DMS53 (cell line): ENCODE measurements around the gene BPGM.
A peak's percentile ranks its signal among the peaks of the same experiment; 100 is the strongest.
"Not testable (repeated sequence)": the region's sequence is repeated elsewhere in the genome, so short reads cannot be mapped to it uniquely, and the experiment has no call there.

Source experiments
- DNase-seq: peaks from one replicate; lab custom pipeline; 2025; lab: John Stamatoyannopoulos, UW

BPGM gene

DNA sequence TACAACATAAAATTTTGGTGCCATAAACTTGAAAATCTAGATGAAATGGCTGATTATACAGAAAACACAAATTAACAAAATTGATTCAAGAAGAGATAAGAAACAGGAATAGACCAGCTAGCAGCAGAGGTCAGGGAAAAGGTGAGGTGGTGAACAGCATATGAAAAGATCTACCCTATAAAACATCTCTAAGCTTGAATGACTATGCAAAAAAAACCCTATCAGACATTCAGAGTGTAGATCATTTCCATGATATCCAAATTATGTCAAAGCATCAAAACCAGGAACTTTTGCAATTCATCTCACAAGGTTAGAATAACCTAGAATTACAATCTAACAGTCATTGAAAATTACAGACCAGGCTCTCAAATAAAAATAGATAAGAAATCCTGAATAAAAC lies 14.6 kb upstream of the BPGM start:
- no peak for DNase-seq

DNA sequence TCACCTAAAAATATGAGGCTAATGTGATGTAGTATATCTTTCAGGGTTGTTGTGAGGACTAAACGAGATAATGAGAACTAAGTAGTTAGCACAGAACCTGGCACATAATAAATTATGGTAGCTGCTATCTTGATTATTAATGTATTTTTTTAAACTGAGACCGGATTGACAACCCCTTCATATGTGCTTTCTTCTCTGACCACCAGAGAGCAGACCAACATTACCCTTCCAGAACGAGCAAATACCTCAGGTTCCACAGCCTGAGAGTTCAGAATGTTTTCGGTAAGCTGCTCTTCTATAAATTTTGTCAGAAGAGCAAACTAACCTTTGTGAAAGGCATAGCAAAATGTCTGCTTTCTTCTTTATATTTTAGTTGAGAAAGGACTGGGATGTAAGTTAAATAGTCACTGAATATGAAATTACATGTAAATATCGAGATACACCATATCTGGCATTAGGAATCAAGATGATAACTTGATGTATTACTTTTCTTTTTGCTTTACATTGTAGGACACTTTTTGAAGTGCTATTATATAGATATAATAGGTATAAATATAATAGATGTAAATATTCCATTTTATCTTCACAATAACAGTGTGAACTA lies 13.6 kb upstream of the BPGM start:
- DNase-seq, result peak; percentile 86

DNA sequence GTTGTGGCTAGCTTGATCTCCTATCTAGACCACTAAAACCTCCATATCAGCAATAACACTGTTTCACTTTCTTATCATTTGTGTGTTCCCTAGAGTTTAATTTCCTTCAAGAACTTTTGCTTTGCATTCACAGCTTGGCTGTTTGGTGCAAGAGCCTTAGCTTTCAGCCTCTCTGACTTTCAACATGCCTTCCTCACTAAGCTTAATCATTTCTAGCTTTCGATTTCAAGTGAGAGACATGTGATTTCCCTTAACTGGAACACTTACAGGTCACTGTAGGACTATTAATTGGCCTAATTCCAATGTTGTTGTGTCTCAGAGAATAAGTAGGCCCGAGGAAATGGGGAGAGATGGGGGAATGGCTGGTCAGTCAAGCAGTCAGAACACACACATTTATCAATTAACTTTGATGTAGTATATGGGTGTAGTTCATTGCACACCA lies 10.6 kb upstream of the BPGM start:
- peak; percentile 17 for DNase-seq

DNA sequence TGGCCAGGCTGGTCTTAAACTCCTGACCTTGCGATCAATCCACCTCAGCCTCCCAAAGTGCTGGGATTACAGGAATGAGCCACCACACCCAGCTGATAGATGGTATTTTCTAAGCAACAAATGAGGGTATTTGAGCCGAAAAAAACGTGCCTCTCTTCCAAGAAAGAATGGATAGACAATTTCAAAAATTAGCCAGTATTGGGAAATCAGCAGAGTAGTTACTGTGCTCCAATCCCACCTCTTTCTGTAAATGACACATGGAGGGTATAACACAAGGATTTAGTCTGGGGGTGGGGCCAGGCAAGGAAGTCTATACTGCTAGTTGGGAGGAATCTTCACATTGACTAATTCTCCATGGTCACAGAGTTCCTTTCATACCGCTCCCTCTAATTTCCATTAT lies 9.2 kb upstream of the BPGM start:
- no peak for DNase-seq

DNA sequence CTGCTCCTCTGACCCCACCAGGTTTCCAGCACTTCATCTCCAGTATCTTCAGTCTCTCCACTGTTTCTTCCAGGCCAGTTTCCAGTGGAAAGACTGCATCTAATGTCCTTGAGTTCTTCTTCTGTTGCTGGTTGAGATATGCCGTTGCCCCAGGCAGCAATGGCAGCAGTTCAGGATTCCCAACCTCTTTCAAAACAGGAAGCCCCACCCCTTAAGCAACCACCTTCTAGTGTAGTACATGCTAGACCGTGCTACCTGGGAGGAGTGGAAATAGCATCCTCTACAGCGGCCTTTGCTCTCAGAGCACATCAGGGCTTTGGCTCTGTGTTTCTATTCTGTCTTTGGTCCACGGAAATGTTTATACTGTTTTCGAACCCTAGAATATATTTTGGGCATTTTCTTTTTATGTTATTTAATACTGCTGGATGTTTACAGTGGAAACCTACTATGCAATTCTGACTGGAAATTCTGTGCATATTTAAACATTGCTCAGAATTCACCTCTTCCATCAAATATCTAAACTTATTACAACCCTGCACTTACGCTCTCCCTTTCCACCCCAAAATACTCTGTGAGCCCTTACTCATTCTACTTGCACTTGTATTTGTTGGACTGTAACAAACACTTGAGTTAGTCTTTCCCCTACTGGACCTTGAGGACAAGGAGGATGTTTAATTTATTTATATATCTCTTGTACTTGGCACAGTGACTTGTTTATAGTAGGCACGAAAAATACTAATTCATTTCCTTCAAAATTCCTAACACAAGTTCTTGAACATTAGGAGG lies 8.5 kb upstream of the BPGM start:
- no peak for DNase-seq

DNA sequence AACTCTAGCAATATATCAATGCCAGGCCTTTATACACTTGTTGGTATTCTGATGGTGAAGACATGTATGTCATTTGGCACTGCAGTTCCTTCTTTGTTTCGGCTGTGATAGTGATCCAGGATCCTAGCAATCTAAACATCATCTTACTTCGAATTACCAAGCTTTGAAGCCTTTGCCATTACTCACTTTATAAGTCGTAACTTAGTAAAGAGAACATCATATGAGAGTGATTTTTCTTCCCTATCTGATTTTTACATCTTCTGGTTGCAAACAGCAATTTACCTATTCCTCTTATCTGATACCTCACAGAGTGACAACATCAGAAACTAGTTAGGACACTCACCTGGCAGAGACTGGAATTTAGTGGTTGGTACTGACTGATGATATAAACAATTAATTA lies 7.6 kb upstream of the BPGM start:
- DNase-seq, result no peak

DNA sequence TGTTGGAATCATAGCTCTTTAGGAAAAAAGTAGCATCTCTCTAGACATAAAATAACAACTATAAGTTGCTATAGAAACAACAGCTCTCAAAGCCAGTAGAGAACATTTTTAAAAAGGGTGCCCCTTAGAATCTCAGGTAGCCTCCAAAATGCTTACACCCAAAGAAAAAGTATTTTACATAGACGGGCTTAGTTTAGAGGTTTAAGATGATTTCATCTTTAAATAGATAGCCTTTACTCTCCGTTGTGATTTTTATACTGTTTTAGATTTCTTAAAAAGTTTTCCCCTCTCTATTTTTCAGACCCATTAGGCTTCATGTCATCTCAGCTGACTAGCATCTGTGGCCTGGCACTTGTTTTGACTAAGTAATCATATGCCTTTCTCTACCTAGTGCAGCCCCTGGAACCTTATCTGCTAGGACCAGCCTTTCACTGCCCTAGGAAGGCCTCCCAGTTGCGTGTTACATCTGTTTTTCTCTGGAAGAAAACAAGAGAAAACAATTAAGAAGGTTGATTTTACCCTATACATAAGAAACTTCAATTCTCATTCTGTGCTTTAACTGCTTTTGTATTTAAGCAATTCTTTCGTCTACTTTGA lies 6.9 kb upstream of the BPGM start:
- no peak for DNase-seq

DNA sequence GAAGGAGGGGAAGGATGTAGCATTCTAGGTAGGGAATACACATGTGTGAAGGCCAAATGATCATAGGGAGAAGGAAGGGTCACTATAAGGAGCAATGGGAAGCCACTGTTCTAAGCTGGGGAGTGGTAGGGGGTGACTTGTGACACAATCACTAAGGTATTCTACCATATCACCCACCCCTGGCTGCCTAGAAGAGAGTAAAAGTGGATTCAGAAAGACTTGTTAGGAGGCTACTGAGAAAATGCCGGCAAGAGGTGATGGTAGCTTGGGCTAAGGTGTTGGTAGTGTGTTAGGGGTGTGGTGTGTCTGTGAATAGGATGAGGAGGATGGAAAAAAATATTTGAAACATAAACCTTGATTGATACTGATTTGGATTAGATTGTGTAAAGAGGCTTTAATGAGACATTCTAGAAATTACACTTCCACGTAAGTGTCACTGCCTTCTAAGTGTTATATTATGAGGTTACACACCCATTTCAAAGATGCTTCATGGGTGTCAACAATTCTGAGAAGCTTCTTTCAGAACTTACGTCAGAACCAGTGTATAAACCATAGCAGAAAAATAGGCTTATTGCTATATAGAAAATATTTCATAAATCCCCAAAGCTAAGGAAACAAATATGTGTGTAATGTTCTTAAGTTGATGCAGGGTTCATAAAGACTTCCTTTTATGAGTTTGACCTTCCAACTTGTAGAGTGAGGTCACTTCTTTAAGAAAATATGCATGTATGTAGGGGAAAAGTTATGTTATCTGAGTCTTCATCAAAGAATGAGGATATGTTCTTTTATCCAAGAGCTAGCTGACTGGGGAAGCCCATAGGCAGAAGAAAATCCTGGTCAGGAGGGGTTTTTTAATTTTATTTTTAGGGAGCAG lies 5.6 kb upstream of the BPGM start:
- DNase-seq, result no peak

DNA sequence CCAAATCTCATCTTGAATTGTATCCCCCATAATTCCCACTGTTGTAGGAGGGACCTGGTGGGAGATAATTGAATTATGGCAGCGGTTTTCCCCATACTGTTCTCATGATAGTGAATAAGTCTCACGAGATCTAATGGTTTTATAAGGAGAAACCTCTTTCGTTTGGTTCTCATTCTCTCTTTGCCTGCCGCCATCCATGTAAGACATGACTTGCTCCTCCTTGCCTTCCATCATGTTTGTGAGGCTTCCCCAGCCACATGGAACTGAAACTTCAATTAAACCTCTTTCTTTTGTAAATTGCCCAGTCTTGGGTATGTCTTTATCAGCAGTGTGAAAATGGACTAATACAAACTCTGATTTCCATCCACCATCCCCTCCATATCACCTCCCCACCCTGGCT lies 4.7 kb upstream of the BPGM start:
- not testable (repeated sequence) for DNase-seq

DNA sequence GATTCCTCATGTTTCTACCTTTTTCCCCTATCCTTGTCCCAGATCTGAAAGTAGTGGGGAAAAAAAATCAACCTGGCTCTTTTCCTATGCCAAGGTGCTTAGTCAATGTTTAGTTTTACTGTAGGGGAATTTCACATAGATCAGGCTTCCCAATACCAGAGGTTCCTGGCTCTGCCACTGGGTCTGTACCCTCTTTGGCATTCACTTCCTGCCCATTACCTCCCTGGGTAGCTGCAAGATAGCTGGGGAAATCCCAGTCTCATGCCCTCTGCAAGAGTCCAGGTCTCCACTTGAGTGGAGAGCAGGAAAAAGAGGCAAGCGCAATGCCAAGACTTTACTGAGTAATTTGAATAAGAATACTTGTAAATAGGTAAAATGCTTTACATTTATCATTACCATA lies 3.5 kb upstream of the BPGM start:
- DNase-seq, result peak; percentile 20

DNA sequence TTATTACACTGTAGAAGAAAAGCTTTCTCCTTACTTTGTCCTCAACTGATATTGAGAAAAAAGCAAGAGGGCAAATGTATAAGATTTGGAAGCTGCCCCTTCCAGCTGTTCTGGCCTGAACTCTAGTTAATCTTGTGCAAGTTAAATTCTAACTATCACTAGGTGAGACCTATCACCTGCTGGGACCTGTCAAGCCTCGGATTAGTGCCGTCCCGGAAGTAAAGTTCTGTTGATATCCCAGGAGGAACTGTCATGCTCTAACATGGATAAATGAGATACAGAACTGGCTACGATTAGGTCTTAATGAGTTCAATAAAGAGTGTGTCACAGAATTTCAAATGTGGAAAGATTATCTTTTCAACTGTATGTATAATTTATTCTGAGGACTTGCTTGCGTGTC lies 1.2 kb upstream of the BPGM start:
- no peak for DNase-seq

DNA sequence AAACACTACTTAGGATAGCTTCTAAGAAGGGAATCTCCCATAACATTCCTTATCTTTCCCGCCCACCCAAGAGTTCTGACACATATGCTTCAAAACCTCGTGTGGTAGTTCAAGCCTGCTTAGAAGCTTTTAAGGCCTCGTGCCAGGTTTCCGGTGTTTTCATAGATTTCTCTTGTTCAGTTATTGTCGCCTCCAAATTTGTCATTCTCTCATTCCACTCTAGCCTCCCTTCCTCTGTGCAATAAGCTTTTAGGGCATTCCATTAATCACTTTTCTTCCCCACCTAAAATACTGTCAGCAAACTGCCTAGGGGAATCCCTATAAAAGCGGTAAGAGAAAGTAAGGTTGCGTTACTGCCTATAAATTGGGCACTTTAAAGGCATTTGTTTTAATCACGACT lies 718 bp upstream of the BPGM start:
- DNase-seq, result peak; percentile 40

DNA sequence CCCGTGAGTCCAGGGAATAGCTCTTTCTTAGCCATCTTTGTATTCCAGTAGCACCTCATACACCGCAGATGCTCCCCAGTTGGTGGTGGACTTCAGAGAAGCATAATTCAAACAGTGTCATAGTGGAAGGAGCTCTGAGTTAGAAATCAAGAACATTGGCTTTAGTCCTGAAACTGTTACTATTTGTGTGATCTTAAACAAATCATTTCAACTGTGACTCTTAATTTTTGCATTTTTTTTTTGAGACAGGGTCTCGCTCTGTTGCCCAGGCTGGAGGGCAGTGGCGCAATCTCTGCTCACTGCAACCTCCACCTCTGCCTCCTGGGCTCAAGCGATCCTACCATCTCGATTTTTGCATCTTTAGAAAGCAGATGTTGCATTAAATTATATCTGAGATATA lies 1.8 kb downstream of the BPGM start:
- DNase-seq, result no peak

DNA sequence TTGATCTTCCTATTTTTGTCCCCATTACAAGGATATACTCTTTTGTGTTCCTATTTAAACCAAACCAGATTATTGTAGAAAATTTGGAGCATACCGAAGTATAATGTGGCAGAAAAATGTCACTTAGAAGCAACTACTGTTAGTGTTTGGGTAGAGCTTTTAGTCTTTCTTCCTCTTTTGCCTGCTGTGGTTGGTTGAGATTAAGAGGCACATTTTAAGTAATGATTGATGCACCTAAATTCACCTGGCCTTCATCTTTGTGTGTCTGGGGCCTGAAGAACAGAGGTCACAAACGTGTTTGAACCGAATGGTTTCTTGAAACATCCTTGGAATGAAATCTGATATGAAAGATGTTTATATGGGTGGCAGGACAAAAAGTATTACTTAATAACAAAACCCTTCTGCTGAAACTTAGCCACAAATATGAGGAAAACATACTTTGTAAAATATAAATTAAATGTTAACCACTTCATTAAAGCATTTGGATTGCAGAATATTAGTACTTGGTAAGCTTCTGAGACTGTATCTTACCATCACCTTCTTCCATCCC lies 2.6 kb downstream of the BPGM start:
- DNase-seq, result no peak

DNA sequence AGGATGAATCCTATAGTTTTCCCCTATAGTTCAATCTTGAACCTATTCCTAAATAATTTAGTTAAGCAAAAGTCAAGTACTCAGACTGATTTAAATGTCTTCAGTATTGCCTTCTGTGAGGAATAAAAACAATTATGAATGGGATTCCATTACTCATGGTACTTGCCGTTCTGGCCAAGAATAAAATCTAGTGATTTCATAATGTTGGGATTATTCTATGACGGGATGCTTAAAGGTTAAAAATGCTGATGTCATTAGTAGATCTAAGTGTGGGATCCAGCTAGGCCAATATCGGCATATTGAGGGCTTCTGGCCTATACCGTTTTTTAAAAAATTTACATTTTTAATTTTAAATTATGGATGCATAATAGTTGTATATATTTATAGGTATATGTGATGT lies 5.3 kb downstream of the BPGM start:
- no peak for DNase-seq

DNA sequence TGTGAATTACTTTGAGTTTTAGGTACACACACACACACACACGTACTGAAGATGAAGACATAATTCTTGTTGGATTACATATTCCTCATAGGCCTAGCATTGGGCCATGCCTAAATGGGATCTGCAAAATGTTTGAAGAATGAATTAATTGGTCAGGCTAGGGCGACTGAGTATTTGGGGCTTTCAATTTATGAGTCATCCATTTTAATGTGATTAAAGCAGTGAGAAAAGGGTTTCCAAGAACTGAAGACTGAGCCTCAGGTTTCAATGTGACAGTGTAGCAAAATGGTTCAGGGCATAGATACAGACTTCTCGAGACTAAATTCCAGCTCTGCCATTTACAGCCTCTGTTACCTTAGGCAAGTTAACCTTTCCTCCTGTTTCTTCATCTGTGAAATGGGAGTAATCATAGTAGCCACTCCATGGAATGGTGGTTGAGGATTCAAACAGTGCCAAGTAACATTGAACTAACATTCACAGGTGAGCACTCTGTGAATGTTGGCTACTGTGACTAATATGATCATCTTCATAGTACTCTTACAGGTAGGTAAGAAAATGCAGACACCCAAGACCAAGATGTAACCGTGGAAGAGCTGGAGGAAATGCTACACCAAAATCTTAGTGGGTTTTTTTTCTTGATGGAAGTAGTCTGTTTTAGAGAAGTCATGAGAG lies 7.6 kb downstream of the BPGM start:
- DNase-seq, result no peak

DNA sequence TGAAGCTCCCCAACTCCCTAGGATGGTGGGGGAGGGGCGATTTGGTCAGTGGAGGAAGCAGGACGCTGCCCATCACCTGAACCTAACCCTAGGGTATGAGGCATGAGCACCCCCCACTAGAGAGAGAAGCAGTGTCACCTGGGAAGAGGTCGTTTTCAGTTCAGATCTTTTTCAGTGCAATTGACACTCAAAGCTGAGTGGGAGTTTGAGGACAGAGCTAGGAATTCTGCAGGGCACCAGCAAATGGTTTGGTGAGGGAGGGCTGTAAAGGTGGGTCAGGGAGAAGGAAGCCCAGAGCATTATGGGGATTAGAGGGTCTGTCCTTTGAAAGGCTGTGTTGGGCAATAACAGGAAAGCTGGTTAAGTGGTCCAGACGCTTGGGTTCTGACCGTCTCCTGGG lies 10.9 kb downstream of the BPGM start:
- no peak for DNase-seq

DNA sequence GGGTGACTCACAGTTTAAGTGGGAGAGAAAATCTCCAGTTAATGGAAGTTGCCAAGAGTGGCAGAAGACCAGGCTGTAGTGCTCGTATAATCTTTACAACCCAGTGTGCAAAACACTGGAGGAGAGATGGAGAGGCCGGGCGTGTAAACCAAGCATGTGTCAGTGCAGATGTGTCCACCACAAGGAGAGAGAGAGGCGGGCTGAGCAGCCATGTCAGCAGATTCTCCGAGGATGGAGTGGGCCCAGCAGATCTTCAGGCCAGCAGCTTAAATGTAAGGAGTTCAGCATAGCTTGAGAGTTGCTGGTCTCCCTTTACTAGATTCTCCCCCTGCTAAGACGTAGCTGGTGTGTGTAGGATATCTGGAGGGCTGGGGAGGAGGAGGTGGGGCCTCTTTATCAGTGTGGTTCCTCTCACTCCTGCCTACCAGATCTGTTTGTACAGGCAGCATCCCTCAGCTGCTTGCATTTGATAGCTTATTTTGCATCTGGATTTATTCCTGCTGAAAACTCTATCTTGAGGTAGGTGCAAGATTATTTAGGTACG lies 13.7 kb downstream of the BPGM start:
- no peak for DNase-seq

DNA sequence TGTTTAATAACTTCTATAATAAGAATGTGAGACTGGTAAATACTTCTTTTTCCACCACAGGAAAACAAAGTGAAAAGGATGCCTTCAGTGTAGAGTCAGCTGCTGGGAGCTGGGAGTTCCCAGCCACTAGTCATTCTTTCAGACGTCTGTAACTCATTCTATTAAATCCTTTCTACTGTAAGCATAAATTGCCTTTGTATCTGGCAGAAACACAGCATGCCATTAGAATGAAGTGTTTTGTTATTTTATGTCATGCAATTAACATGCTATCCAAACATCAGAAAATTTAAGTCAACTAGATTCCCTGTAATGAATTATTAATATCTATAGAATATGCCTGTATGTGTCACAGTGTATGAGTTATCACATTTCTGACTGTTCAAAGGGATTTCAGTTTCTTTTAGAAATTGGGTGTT lies 14.3 kb downstream of the BPGM start:
- DNase-seq, result no peak

DNA sequence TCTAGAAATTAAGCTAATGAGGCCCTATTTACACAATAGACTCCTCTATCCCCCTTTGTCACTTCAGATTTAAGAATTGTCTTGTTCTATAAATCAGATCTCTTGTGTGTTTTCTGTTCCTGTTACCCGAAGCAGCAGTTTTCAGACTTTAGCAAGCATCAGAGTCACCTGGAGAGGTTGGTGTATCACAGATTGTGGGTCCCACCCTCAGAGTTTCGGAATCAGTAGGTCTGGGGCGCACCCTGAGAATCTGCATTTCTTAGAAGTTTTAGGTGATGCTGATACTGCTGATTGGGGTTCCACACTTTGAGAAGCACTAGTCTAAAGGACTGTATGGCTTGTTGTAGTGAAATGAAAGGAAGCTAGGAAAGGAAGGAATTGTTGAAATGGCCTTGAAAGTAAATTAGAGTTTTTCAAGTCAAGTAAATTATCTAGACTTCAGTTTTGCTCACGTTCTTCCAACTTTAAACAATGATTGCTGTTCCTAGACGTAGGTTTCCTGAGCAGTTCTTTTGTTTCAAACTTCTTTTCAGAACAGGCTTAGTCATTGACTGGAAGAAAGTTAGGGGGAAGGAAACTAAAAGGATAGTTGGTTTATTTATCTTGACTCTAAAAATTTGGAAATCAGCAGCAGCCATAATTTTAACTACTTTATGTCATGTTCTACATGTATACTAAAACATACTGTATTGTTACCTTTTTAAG lies 15.7 kb downstream of the BPGM start:
- no peak for DNase-seq

DNA sequence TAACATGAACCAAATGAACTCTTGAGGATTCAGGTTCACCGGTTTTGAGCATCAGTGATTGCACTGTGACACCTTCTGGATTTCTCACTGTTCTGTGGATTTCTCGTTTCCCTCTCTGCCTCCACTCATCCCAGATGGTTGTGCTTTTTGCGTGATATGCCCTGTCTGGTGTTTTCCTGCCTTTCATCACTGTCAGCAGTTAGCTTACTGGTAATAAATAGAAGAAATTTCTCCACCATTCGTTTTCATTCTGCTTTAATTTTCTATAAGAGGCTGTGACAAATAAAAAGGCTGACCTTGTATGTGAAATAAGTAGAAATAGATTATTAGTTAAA lies 16.2 kb downstream of the BPGM start:
- no peak for DNase-seq
